VCaP (cell line): ENCODE results near the gene RDH12.
A peak's percentile ranks its signal among the peaks of the same experiment; 100 is the strongest.

ENCODE experiments used
- H3K27ac ChIP-seq: fragments of 450-650 bp; 2 replicates; pipeline ENCODE4 v1.5.1; 2017
- TF ChIP-seq, protein P1 (sequence below): fragments of 450-650 bp; conservative IDR thresholded peaks from 2 replicates; pipeline ENCODE4 v1.5.1; 2017; ENCODE audit warnings: mild to moderate bottlenecking, moderate library complexity

The RDH12 gene

DNA sequence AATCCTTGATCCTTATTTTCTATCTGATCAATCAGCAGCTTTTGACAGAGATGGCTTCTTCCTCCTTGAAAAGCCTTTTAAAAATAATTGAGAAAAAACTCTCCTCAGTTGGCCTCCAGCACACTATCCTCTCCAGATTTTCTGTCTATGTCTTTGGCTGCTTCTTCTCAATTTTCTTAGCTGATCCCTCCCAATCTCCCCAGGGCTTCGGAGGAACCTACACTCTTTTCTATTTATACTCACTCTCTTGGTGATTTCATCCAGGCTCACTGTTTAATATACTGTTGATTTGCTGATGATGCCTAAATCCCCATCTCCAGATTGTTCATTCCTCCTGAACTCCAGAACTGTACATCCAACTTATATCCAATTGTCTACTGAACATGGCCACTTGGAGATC is 54.8 kb downstream of the RDH12 start:
- TF ChIP-seq, protein P1, sequence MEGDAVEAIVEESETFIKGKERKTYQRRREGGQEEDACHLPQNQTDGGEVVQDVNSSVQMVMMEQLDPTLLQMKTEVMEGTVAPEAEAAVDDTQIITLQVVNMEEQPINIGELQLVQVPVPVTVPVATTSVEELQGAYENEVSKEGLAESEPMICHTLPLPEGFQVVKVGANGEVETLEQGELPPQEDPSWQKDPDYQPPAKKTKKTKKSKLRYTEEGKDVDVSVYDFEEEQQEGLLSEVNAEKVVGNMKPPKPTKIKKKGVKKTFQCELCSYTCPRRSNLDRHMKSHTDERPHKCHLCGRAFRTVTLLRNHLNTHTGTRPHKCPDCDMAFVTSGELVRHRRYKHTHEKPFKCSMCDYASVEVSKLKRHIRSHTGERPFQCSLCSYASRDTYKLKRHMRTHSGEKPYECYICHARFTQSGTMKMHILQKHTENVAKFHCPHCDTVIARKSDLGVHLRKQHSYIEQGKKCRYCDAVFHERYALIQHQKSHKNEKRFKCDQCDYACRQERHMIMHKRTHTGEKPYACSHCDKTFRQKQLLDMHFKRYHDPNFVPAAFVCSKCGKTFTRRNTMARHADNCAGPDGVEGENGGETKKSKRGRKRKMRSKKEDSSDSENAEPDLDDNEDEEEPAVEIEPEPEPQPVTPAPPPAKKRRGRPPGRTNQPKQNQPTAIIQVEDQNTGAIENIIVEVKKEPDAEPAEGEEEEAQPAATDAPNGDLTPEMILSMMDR = no peak
- H3K27ac ChIP-seq = no peak overlapping the region

DNA sequence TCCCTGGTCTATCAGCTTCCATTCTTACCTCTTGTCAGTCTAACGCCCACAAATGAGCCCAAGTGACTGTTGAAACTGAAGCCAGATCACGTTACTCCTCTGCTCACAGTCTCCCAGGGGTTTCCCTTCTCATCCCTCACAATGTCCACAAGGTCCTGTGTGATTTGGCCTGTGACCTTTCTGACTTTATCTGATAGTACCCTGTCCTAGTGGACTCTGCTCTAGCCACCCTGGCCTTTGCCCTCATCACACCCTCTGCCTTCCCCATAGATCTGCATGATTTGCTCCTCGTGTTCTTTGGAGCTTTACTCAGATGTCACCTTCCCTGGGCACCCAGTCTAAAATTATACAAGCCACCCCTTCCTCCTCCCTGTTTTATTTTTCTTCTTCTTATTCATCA is 55.5 kb downstream of the RDH12 start:
- no peak overlapping the region for H3K27ac ChIP-seq
- TF ChIP-seq, protein P1 = no peak

DNA sequence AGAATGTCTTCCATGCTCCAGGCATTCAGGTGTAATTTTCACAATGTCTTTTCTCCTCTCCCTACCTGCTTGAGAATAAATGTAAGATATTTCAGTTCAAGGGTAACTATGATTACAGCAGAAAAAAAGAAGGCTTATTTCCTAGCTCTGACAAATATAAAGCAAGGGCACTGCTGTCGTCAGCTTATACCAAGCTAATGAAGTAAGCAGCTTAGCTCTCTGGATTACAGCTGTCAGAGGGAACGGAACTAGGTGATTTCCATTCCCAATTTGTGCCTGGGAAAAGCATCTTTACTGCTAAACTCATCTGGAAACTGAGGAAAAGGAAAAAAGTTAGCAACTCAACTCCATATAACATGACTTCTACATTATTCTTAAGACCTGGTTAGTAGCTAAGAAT is 58.2 kb downstream of the RDH12 start:
- no peak overlapping the region for H3K27ac ChIP-seq
- TF ChIP-seq, protein P1 = no peak

DNA sequence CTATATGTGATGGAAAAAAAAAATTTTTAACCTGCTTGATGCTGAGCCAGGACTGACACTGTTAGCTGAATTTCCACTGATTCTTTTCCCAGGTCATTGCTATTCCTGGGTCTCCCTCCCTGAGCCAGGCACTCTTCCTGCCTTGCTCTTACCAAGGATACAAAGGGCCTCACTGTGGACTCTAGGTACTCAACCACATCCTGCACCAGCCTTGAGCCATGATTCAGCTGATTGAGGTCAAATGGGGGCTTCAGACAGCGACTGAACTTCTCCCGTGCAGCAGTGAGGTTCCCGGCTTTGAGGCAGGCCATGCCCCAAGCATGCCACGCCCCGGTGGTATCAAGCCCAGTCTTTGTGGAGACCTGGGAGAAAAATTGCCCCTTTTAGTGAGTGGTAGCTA is 60.4 kb downstream of the RDH12 start:
- TF ChIP-seq, protein P1 = no peak

DNA sequence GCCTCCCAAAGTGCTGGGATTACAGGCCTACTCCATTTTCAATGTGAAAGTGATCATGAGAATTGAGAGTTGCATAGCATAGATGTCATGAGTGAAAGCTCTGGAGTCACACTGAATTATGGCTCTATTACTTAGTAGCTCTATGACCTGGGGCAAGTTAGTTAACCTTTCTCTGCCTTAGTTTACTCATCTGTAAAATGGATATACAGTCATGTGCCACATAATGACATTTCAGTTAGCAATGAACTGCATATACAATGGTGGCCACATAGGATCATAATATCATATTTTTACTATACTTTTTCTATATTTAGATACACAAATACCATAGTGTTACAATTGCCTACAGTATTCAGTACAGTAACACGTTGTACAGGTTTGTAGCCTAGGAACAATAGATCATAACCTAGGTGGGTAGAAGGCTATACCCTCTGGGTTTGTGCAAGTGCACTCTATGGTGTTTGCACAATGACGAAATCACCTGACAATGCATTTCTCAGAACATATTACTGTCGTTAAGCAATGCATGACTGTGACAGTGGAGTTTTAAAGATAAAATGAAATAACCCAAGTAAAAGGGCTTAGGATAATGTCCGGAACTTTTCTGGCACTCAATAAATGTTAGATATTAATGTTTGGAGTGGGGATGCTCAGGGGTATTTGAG is 61.6 kb downstream of the RDH12 start:
- no peak overlapping the region for H3K27ac ChIP-seq
- TF ChIP-seq, protein P1 = no peak

More for the DNA sequence above, 60.4 kb downstream of the RDH12 start:
- no peak overlapping the region for H3K27ac ChIP-seq

DNA sequence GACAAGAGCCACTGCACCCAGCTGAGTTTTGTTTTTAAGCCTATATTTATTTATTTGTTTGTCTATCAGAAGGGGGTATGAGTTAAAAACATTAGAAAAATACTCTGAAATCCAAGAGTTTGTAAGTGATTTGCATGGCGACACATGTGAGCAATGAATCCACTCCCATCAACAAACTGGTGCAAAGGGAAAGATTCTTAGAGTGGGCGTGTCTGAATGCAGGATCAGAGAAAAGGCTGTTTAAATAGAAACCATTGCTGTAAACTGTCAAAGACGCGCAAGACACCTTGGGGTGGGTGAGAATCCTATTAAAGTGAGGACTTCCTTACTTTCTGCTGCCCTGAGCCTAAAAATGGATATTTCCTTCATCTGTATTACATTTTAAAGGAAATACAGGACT is 62.8 kb downstream of the RDH12 start:
- H3K27ac ChIP-seq = no peak overlapping the region
- TF ChIP-seq, protein P1 = no peak

DNA sequence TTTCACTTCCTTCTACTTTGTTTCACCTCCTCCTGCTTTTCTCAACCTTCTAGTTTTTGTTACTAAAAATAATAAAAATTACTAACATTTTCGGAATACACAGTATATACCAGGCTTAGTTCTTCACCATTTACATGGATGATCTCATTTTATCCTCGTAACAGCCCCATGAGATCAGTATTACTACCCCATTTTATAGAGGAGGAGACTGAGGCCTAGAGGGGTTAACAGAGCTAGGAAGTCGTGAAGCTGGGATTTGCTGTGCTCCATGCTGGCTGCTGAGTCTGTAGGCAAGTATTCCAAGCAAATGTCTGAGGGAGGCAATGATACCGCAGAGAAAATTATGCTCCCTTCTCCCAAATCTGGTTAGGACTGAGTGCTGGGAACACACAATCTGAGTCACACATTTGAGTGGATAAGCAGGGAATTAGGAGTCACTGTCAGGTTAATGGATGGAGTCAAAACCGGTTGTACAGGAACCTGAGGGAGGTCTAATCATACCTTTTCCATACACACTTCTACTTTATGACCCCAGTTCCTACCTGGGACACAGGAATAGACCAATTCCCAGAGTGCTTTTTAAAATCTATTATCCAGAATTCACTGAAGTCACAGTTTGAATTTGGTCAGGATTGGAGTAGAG is 63.6 kb downstream of the RDH12 start:
- TF ChIP-seq, protein P1 = no peak
- peak overlapping the region; percentile 46 for H3K27ac ChIP-seq
